ENCODE measurements around the gene NT5DC1. TPM values are rescaled to one million over a fixed set of nuclear protein-coding genes. Genes with fewer than 3 reads are reported as not detected.

The NT5DC1 gene
- total RNA-seq, 4 donors from 2014 or later, result 4.2 to 23.5 (median 7.0) TPM

GRCh38 chr6:116118608-116119007, 18.0 kb downstream of the NT5DC1 start:
- Histone ChIP-seq H3K36me3 (peaks cover 0 to 32% (median 0%) of the 10 kb centered on the region in 3 donors), H3K27ac (no peak overlapping the region), H3K4me1 (no peaks in the 10 kb centered on the region), H3K9me3 (no peaks in the 10 kb centered on the region), H3K27me3 (no peaks in the 10 kb centered on the region), H3K4me3 (no peak overlapping the region)
- no peak for DNase-seq (ENCODE audit: low spot score in 2 of 2)
- TF ChIP-seq CTCF (IDR thresholded peaks at IDR 0.05) (no peak), POLR2A (IDR thresholded peaks at IDR 0.05) (no peak), EP300 (IDR thresholded peaks at IDR 0.05) (no peak)

- TF ChIP-seq POLR2A (IDR thresholded peaks at IDR 0.05) (no peak), CTCF (IDR thresholded peaks at IDR 0.05) (no peak), EP300 (IDR thresholded peaks at IDR 0.05) (no peak)
- H3K36me3 ChIP-seq, result peaks cover 0 to 22% (median 0%) of the 10 kb centered on the region in 3 donors
- H3K9me3 ChIP-seq, result no peaks in the 10 kb centered on the region
- H3K4me1 ChIP-seq, result no peaks in the 10 kb centered on the region
- H3K4me3 ChIP-seq, result no peak overlapping the region
- no peak for DNase-seq (ENCODE audit: low spot score in 2 of 2)
- H3K27ac ChIP-seq, result no peak overlapping the region
- H3K27me3 ChIP-seq, result no peaks in the 10 kb centered on the region
- 89 to 100% methylated on average over 1 to 3 of the region's 3 CpGs for WGBS, 2 donors
Measured at GRCh38 chr6:116120430-116120829, 19.8 kb downstream of the NT5DC1 start.

- WGBS, 2 donors, result 89 to 94% methylated on average over 6 of the region's 6 CpGs
- H3K4me3 ChIP-seq, result no peak within 1 kb of the TSS
- DNase-seq (ENCODE audit: low spot score in 2 of 2), result no peak
- H3K27ac ChIP-seq, result no peak within 1 kb of the TSS
- H3K36me3 ChIP-seq, result peaks cover 0 to 6% (median 0%) of the 10 kb centered on the region in 3 donors
- H3K27me3 ChIP-seq, result no peaks in the 10 kb centered on the region
- TF ChIP-seq EP300 (IDR thresholded peaks at IDR 0.05) (no peak), CTCF (IDR thresholded peaks at IDR 0.05) (no peak)
- H3K9me3 ChIP-seq, result no peaks in the 10 kb centered on the region
- no peaks in the 10 kb centered on the region for H3K4me1 ChIP-seq
Measured at GRCh38 chr6:116126032-116126431, 25.4 kb downstream of the NT5DC1 start, which contains the start of gene COL10A1. Gene COL10A1, minus strand, starts transcription at chr6:116126132. Its CDS starts 640 bp downstream, at chr6:116125492.

GRCh38 chr6:116127771-116128493, 27.3 kb downstream of the NT5DC1 start:
- no peak for DNase-seq (ENCODE audit: low spot score in 2 of 2)
- no peaks in the 10 kb centered on the region for H3K27me3 ChIP-seq
- no peak for TF ChIP-seq POLR2A (IDR thresholded peaks at IDR 0.05)
- peak overlapping the region in 2 of 4 donors; percentile 13 to 22 for H3K27ac ChIP-seq
- H3K9me3 ChIP-seq, result no peaks in the 10 kb centered on the region
- H3K4me3 ChIP-seq, result no peak overlapping the region
- H3K36me3 ChIP-seq, result peaks cover 0 to 5% (median 0%) of the 10 kb centered on the region in 3 donors
- no peaks in the 10 kb centered on the region for H3K4me1 ChIP-seq
- 74 to 78% methylated on average over 2 of the region's 2 CpGs for WGBS, 2 donors

GRCh38 chr6:116133453-116133852, 32.8 kb downstream of the NT5DC1 start:
- DNase-seq (ENCODE audit: low spot score in 2 of 2), result no peak
- no peak overlapping the region for H3K27ac ChIP-seq
- TF ChIP-seq EP300 (IDR thresholded peaks at IDR 0.05), result no peak
- no peak for TF ChIP-seq CTCF (IDR thresholded peaks at IDR 0.05)
- no peak for TF ChIP-seq POLR2A (IDR thresholded peaks at IDR 0.05)
- H3K4me1 ChIP-seq, result no peaks in the 10 kb centered on the region
- H3K27me3 ChIP-seq, result no peaks in the 10 kb centered on the region
- H3K4me3 ChIP-seq, result no peak overlapping the region
- H3K36me3 ChIP-seq, result peaks cover 0 to 5% (median 0%) of the 10 kb centered on the region in 3 donors
- H3K9me3 ChIP-seq, result no peaks in the 10 kb centered on the region
- WGBS, 2 donors, result 74 to 88% methylated on average over 3 of the region's 3 CpGs

All from tibial nerve (tissue), 4 donors.